ENCODE results near the gene C11orf86. TPM values are rescaled to one million over a fixed set of nuclear protein-coding genes. Genes with fewer than 3 reads are reported as not detected.

The C11orf86 gene
- total and polyA plus RNA-seq, 10 of the 15 experiments (the other 5 are each of a cell fraction or from before 2014, with no cell fraction given): not detected

DNA sequence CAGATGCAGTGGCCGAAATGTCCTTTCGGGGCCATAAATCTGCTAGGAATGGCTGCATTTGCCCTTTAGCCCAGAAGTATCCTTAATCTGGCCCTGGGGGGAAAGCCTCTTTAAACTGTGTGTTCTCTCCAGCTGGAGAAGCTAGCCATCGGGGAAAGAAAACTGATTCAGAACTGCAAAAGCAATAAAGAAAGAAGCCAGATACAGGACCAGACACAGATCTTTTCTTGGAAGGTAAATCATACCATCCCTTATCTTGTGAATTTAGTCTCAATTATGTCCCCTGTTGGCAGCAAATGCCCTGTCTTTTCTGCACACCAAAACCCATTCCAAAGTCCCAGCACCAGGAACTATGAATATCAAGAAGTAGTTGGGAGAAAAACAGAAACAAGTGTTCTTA, 42.6 kb upstream of the C11orf86 start (continued):
- no peak for TF ChIP-seq YY1 (IDR thresholded peaks at IDR 0.05; ENCODE audit: low read depth, low read length)

DNA sequence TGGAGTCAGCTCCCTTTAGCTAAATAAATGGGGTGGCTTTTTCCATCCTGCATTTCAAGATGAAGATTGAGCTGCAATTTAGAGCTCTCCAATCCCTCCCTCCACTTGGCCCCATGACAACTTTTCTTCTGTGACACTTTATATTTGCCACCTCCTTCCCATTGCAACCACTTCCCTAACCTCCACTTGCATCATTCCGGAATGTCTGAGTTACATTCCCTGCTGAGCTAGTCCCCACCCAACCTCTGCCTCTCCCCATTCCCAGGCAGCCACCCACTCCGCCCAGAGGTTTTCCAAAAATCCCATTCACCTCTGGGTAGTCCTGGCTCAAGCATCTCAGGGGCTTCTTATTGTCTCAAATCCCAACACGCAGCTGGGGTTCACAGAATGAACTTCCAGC, 41.6 kb upstream of the C11orf86 start:
- SMC1A ChIA-PET (ENCODE audit: uncharacterized antibody, unreplicated experiment): no interaction called here
- no peak overlapping the region for H3K9ac ChIP-seq (ENCODE audit: control insufficient read depth, insufficient read depth, low read length)
- DNase-seq (ENCODE audit: low read depth, low spot score) (no peak), FAIRE-seq (no peak), ATAC-seq (no peak)
- H2AFZ ChIP-seq (ENCODE audit: control insufficient read depth, low read depth, low read length): no peak overlapping the region
- H3K9me3 ChIP-seq (replicated peaks; ENCODE audit: control insufficient read depth, insufficient read depth, low read length): no peaks in the 10 kb centered on the region
- no peak overlapping the region for H3K4me2 ChIP-seq (ENCODE audit: control insufficient read depth, insufficient read depth)
- no peak overlapping the region for H3K4me3 ChIP-seq
- H3K27me3 ChIP-seq (replicated peaks in 1 of 2; ENCODE audit: control insufficient read depth in 2 of 2, insufficient read depth in 2 of 2, low read length in 1 of 2): peaks cover 0 to 7% of the 10 kb centered on the region in 2 experiments; a peak in 2 of 4 replicates
- in situ Hi-C loops (cut with MboI) (no loop called here), intact Hi-C loops (cut with micrococcal nuclease; ENCODE audit: unreplicated experiment) (no loop called here)
- H3K4me1 ChIP-seq (ENCODE audit: control insufficient read depth, insufficient read depth, low read length): no peaks in the 10 kb centered on the region
- H4K20me1 ChIP-seq (ENCODE audit: control insufficient read depth, insufficient read depth): no peaks in the 10 kb centered on the region
- H3K27ac ChIP-seq (ENCODE audit: control insufficient read depth, insufficient read depth): no peak overlapping the region
- RAD21 ChIA-PET (ENCODE audit: unreplicated experiment): no interaction called here
- CTCF ChIA-PET: no interaction called here
- no peaks in the 10 kb centered on the region for H3K36me3 ChIP-seq (ENCODE audit: control insufficient read depth in 2 of 2, insufficient read depth in 2 of 2, low read length in 1 of 2)
- no peaks in the 10 kb centered on the region for H3K79me2 ChIP-seq (ENCODE audit: control insufficient read depth, insufficient read depth, low read length)
- no TSS peak for BruUV-seq (replicated peaks)
- POLR2A ChIA-PET: no interaction called here
- TF ChIP-seq RELB (IDR thresholded peaks at IDR 0.05; ENCODE audit: low read depth): no peak
- no peak for TF ChIP-seq EED (IDR thresholded peaks at IDR 0.05; ENCODE audit: low read depth)
- no peak for TF ChIP-seq ATF7 (IDR thresholded peaks at IDR 0.05; ENCODE audit: low read depth)
- TF ChIP-seq NFYA (IDR thresholded peaks at IDR 0.05; ENCODE audit: borderline replicate concordance, low read depth, low read length): no peak
- TF ChIP-seq ZNF217 (IDR thresholded peaks at IDR 0.05): no peak
- 14% methylated on average over 3 of the region's 3 CpGs for WGBS (ENCODE audit: insufficient coverage, insufficient replicate concordance, low lambda C conversion rate, missing lambda C conversion rate)
